ENCODE measurements around the gene KCNK4.

Gene KCNK4

GRCh38 chr11:64260147-64260708 is 30.9 kb upstream of the KCNK4 start:
- POLR2A ChIA-PET = no interaction called here

GRCh38 chr11:64261556-64262080 is 29.5 kb upstream of the KCNK4 start:
- DNase-seq (ENCODE audit: low read depth, low spot score) = no peak
- no peak for TF ChIP-seq CTCF (IDR thresholded peaks at IDR 0.05; ENCODE audit: insufficient read depth, low read length, missing control alignments)
- no peak overlapping the region for H3K4me3 ChIP-seq (ENCODE audit: low read depth, low read length)
- ChIA-PET POLR2A (interaction anchor here (1.3 kb wide), 1 partner anchor 9 kb away, joined by 5 read pairs; no protein-coding TSS in a partner anchor), CTCF (interaction anchor here (15.2 kb wide), 1 partner anchor 13 kb away, joined by 224 read pairs; the partner anchor contains the start of genes PLCB3 and PPP1R14B)

More at GRCh38 chr11:64260147-64260708, 30.9 kb upstream of the KCNK4 start:
- CTCF ChIA-PET = interaction anchor here (15.2 kb wide), 1 partner anchor 12 kb away, joined by 224 read pairs; the partner anchor contains the start of genes PLCB3 and PPP1R14B
- no peak overlapping the region for H3K4me3 ChIP-seq (ENCODE audit: low read depth, low read length)
- DNase-seq (ENCODE audit: low read depth, low spot score) = no peak
- TF ChIP-seq CTCF (IDR thresholded peaks at IDR 0.05; ENCODE audit: insufficient read depth, low read length, missing control alignments) = no peak

GRCh38 chr11:64262271-64263002 is 28.7 kb upstream of the KCNK4 start:
- POLR2A ChIA-PET = interaction anchor here (0.6 to 3.2 kb wide), 4 partner anchors 10 to 77 kb away, joined by 3 to 15 read pairs (median 4); partner anchors contain the start of gene PLCB3
- DNase-seq (ENCODE audit: low read depth, low spot score) = no peak
- CTCF ChIA-PET = interaction anchor here (0.9 to 15.2 kb wide), 3 partner anchors 14 to 39 kb away, joined by 3 to 224 read pairs (median 4); partner anchors contain the start of genes NUDT22, PLCB3, PPP1R14B and TRPT1
- no peak overlapping the region for H3K4me3 ChIP-seq (ENCODE audit: low read depth, low read length)
- TF ChIP-seq CTCF (IDR thresholded peaks at IDR 0.05; ENCODE audit: insufficient read depth, low read length, missing control alignments) = no peak

- CTCF ChIA-PET = interaction anchor here (0.9 to 15.2 kb wide), 6 partner anchors 15 to 91 kb away, joined by 3 to 224 read pairs (median 4); partner anchors contain the start of genes NUDT22, PLCB3, PPP1R14B and TRPT1
- POLR2A ChIA-PET = interaction anchor here (0.6 to 3.2 kb wide), 3 partner anchors 11 to 76 kb away, joined by 3 to 15 read pairs (median 3); partner anchors contain the start of gene PLCB3
- TF ChIP-seq CTCF (IDR thresholded peaks at IDR 0.05; ENCODE audit: insufficient read depth, low read length, missing control alignments) = no peak
- no peak overlapping the region for H3K4me3 ChIP-seq (ENCODE audit: low read depth, low read length)
- DNase-seq (ENCODE audit: low read depth, low spot score) = no peak
Observed at GRCh38 chr11:64263021-64263946, 27.8 kb upstream of the KCNK4 start.

- no peak for TF ChIP-seq CTCF (IDR thresholded peaks at IDR 0.05; ENCODE audit: insufficient read depth, low read length, missing control alignments)
- POLR2A ChIA-PET = interaction anchor here (1.1 to 3.2 kb wide), 2 partner anchors 12 to 23 kb away, joined by 4 to 15 read pairs; partner anchors contain the start of genes FKBP2 and PLCB3
- CTCF ChIA-PET = interaction anchor here (1.3 to 15.2 kb wide), 6 partner anchors 10 to 91 kb away, joined by 4 to 224 read pairs (median 8); partner anchors contain the start of genes PLCB3 and PPP1R14B
Observed at GRCh38 chr11:64263947-64264317, 27.2 kb upstream of the KCNK4 start.

More at GRCh38 chr11:64263947-64264317, 27.2 kb upstream of the KCNK4 start:
- no peak overlapping the region for H3K4me3 ChIP-seq (ENCODE audit: low read depth, low read length)
- DNase-seq (ENCODE audit: low read depth, low spot score) = no peak
